ENCODE results near the gene NCOR1.

DNA sequence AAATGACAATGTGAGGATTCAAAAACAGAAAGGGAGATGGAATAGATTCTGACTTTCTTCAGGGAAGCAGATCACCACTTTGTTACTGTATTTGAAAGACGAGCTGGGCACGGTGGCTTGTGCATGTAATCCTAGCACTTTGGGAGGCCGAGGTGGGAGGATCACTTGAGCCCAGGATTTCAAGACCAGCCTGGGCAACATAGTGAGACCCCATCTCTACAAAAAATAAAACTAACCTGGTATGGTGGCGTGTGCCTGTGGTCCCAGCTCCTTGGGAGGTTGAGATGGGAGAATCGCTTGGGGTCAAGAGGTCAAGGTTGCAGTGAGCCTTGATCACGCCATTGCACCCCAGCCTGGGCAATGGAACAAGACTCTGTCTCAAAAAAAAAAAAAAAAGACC lies 35.7 kb upstream of the NCOR1 start:
- TF ChIP-seq, protein P1, sequence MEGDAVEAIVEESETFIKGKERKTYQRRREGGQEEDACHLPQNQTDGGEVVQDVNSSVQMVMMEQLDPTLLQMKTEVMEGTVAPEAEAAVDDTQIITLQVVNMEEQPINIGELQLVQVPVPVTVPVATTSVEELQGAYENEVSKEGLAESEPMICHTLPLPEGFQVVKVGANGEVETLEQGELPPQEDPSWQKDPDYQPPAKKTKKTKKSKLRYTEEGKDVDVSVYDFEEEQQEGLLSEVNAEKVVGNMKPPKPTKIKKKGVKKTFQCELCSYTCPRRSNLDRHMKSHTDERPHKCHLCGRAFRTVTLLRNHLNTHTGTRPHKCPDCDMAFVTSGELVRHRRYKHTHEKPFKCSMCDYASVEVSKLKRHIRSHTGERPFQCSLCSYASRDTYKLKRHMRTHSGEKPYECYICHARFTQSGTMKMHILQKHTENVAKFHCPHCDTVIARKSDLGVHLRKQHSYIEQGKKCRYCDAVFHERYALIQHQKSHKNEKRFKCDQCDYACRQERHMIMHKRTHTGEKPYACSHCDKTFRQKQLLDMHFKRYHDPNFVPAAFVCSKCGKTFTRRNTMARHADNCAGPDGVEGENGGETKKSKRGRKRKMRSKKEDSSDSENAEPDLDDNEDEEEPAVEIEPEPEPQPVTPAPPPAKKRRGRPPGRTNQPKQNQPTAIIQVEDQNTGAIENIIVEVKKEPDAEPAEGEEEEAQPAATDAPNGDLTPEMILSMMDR (IDR thresholded peaks at IDR 0.05) = no peak
- TF ChIP-seq POLR2AphosphoS5 (IDR thresholded peaks at IDR 0.05; ENCODE audit: low read depth, low read length) = no peak
